Neuronal stem cell (in vitro differentiated cells): ENCODE measurements around the gene MBP.
"Not testable (repeated sequence)": the region's sequence is repeated elsewhere in the genome, so short reads cannot be mapped to it uniquely, and the experiment has no call there.

ENCODE experiments used
- DNase-seq: peaks from one replicate; pipeline ENCODE4 v3.0.0-alpha.2; 2013; ENCODE audit warnings: low spot score
- H2AFZ ChIP-seq: one replicate; pipeline ENCODE4 v1.6.1; 2013; ENCODE audit warnings: mild to moderate bottlenecking, low read length, inconsistent platforms
- H2AK5ac ChIP-seq: 2 replicates; pipeline ENCODE4 v1.6.1; 2013; ENCODE audit warnings: low read depth, mild to moderate bottlenecking, inconsistent platforms, low read length, moderate library complexity, mixed read lengths
- H2BK120ac ChIP-seq: 2 replicates; pipeline ENCODE4 v1.6.1; 2013; ENCODE audit warnings: low read depth, mild to moderate bottlenecking, inconsistent platforms, low read length, moderate library complexity, mixed read lengths
- H2BK12ac ChIP-seq: one replicate; pipeline ENCODE4 v1.6.1; 2013; ENCODE audit warnings: low read length, inconsistent platforms
- H2BK15ac ChIP-seq: 2 replicates; pipeline ENCODE4 v1.6.1; 2013; ENCODE audit warnings: mild to moderate bottlenecking, low read length, inconsistent platforms, mixed read lengths
- H2BK5ac ChIP-seq: one replicate; pipeline ENCODE4 v1.6.1; 2013; ENCODE audit warnings: inconsistent platforms, mild to moderate bottlenecking, low read length, moderate library complexity
- H3K14ac ChIP-seq: one replicate; pipeline ENCODE4 v1.6.1; 2013; ENCODE audit warnings: low read length, inconsistent platforms
- H3K18ac ChIP-seq: 2 replicates; pipeline ENCODE4 v1.6.1; 2013; ENCODE audit warnings: low read length, inconsistent platforms
- H3K23ac ChIP-seq: 2 replicates; pipeline ENCODE4 v1.6.1; 2013; ENCODE audit warnings: low read depth, mild to moderate bottlenecking, mixed read lengths, low read length, inconsistent platforms; ENCODE audit not compliant: poor library complexity
- H3K27ac ChIP-seq: replicated peaks from 3 replicates; pipeline ENCODE4 v1.5.1; 2013; ENCODE audit warnings: low read length, inconsistent platforms
- H3K27me3 ChIP-seq, 3 experiments: 2 replicates each; pipeline ENCODE4 v1.6.1; 2013; ENCODE audit warnings: low read length in 3 of 3, mild to moderate bottlenecking in 2 of 3, inconsistent platforms in 1 of 3, low read depth in 1 of 3, mixed read lengths in 1 of 3, moderate library complexity in 1 of 3; ENCODE audit not compliant: control insufficient read depth in 3 of 3, insufficient read depth in 3 of 3
- H3K36me3 ChIP-seq, 2 donors: replicated peaks in 1 of 2; 2 replicates each; pipeline ENCODE4 v1.6.1; 2013; ENCODE audit warnings: low read length in 2 of 2; ENCODE audit not compliant: control insufficient read depth in 2 of 2, insufficient read depth in 2 of 2
- H3K4ac ChIP-seq: 2 replicates; pipeline ENCODE4 v1.6.1; 2013; ENCODE audit warnings: inconsistent platforms, mild to moderate bottlenecking, low read length, moderate library complexity
- H3K4me1 ChIP-seq, 2 donors: 1 replicate in 1 of 2; 2 replicates in 1 of 2; pipeline ENCODE4 v1.6.1; 2013; ENCODE audit warnings: low read length in 2 of 2, low read depth in 1 of 2; ENCODE audit not compliant: control insufficient read depth in 2 of 2, insufficient read depth in 1 of 2
- H3K4me2 ChIP-seq: one replicate; pipeline ENCODE4 v1.6.1; 2013; ENCODE audit warnings: mild to moderate bottlenecking, low read length, inconsistent platforms; ENCODE audit not compliant: insufficient read depth, poor library complexity, severe bottlenecking
- H3K4me3 ChIP-seq, 2 donors: 2 replicates each; pipeline ENCODE4 v1.5.1; 2013; ENCODE audit warnings: low read length in 2 of 2, mild to moderate bottlenecking in 2 of 2, inconsistent platforms in 1 of 2, moderate library complexity in 1 of 2
- H3K79me1 ChIP-seq: one replicate; pipeline ENCODE4 v1.6.1; 2013; ENCODE audit warnings: low read depth, mild to moderate bottlenecking, inconsistent platforms, low read length, moderate library complexity
- H3K9ac ChIP-seq: one replicate; pipeline ENCODE4 v1.6.1; 2013; ENCODE audit warnings: mild to moderate bottlenecking, low read depth, low read length, inconsistent platforms; ENCODE audit not compliant: poor library complexity
- H3K9me3 ChIP-seq, 2 donors: replicated peaks in 1 of 2; 2 replicates each; pipeline versions ENCODE3 to v1.6.1; 2013; ENCODE audit warnings: low read length in 2 of 2, mild to moderate bottlenecking in 2 of 2, inconsistent platforms in 1 of 2, low read depth in 1 of 2, mixed read lengths in 1 of 2, moderate library complexity in 1 of 2; ENCODE audit not compliant: control insufficient read depth in 2 of 2, insufficient read depth in 1 of 2
- H4K8ac ChIP-seq: one replicate; pipeline ENCODE4 v1.6.1; 2013; ENCODE audit warnings: low read depth, mild to moderate bottlenecking, inconsistent platforms, low read length, moderate library complexity
- H4K91ac ChIP-seq: one replicate; pipeline ENCODE4 v1.6.1; 2013; ENCODE audit warnings: low read length, low read depth, mild to moderate bottlenecking, inconsistent platforms; ENCODE audit not compliant: poor library complexity
- WGBS, 2 donors: extraction: QIAGEN DNeasy Blood & Tissue Kit; methylation state at CpG; one replicate each; pipeline ENCODE4 v1.1.7; 2013; ENCODE audit warnings: missing lambda C conversion rate in 2 of 2, mixed read lengths in 1 of 2; ENCODE audit not compliant: insufficient read length in 2 of 2, insufficient replicate concordance in 1 of 2; ENCODE audit errors: extremely low coverage in 2 of 2; 5-methylcytosine and 5-hydroxymethylcytosine counted together

MBP gene

DNA sequence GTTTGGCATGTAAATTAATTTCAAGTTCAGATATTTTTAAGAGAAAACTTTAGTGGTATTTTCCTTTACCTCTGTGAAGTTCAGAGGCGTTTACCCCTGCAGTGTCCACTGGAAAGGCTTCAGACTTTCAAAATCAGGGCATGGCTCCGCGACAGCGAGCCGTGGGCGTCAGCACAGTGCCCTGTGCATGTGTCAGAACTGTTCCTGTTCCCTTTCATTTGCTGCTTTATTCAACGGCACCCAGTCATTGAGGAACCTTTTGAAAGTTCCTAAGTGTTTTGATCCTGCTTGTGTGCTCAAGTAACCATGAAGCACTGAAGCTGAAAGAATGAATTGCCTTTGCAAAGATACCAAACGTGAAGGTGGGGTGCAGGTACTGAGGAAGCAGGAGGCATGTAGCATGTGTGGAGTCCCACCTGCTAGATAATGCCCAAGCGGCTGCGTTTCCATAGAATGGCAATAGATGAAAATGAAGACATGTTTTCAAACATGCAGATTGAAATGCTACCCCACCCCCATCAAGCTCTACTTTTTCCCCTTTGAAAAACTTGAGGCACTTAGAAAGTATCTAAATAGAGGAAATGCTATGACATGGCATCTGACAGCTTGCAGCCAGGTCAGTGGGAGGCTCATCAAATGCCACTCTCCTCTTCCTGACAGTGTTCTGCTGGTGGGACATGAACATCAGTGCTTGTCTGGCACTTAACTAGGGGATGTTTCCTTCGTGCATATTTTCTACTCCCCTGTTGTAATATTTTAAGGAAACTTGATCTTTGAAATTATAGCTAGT, 161.6 kb downstream of the MBP start:
- Histone ChIP-seq H3K36me3 (peaks cover 6 to 23% of the 10 kb centered on the region in 2 donors), H4K8ac (no peak overlapping the region), H3K4me2 (no peak overlapping the region), H3K23ac (no peak overlapping the region), H3K4me1 (peaks cover 6 to 14% of the 10 kb centered on the region in 2 donors), H3K4ac (no peak overlapping the region), H4K91ac (no peak overlapping the region), H3K18ac (no peak overlapping the region), H3K79me1 (no peaks in the 10 kb centered on the region), H2AK5ac (no peak overlapping the region), H2BK15ac (no peak overlapping the region), H3K9ac (no peak overlapping the region), H2BK5ac (no peak overlapping the region), H2BK12ac (no peak overlapping the region), H3K14ac (no peak overlapping the region), H3K9me3 (peaks cover 0 to 5% of the 10 kb centered on the region in 2 donors), H2AFZ (no peak overlapping the region), H3K4me3 (no peak overlapping the region), H2BK120ac (no peak overlapping the region), H3K27me3 (peaks cover 0 to 2% (median 0%) of the 10 kb centered on the region in 3 experiments), H3K27ac (no peak overlapping the region)
- DNase-seq = no peak
- no CpG with 5 or more reads among the region's 11 CpGs for WGBS, 2 donors

DNA sequence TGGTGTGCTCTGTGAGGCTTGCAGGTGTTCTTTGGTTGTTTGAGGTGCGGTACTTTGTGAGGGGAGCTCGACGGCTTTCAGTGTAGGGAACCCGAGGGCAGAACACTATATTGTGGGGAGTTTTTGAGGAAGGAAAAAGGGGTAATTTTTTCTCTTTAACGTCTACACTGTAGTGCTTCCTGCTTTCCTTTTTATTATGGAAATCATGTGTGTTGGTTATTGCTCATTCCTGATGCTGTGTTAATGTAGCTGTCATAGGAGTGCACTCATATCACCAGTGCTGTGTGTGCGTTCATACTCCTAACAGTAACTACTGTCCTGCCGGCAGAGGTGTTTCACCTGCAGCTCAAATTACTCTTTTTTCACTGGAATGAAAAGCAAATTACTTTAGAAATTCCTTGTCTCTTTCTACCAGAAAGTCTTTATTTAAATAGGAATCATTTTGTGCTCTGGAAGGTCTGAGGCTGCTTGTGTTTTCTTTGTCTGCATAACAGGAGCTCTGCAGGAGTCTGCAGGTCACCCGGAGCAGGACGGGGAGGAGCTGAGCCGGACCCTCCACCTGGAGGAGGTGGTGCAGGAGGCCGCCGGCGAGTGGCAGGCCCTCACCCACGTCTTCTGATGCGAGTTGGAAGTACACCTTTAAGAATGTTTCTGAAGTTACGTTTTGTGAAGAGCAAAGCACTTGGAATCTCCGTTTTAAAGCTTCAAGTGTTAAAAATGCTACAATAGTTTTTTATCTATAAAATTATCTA, 164.7 kb downstream of the MBP start:
- no peak overlapping the region for H3K4ac ChIP-seq
- H3K23ac ChIP-seq = no peak overlapping the region
- H4K8ac ChIP-seq = no peak overlapping the region
- no peak overlapping the region for H3K4me3 ChIP-seq
- peaks cover 0 to 2% (median 0%) of the 10 kb centered on the region in 3 experiments for H3K27me3 ChIP-seq
- peaks cover 6% of the 10 kb centered on the region in 2 donors for H3K4me1 ChIP-seq
- no peak overlapping the region for H3K14ac ChIP-seq
- H4K91ac ChIP-seq = no peak overlapping the region
- WGBS, 2 donors = no CpG with 5 or more reads among the region's 17 CpGs
- no peak overlapping the region for H2AFZ ChIP-seq
- DNase-seq = no peak
- no peak overlapping the region for H2BK12ac ChIP-seq
- no peak overlapping the region for H2BK15ac ChIP-seq
- peaks cover 5 to 7% of the 10 kb centered on the region in 2 donors for H3K9me3 ChIP-seq
- H2AK5ac ChIP-seq = no peak overlapping the region
- no peaks in the 10 kb centered on the region for H3K79me1 ChIP-seq
- no peak overlapping the region for H3K18ac ChIP-seq
- no peak overlapping the region for H3K9ac ChIP-seq
- H2BK5ac ChIP-seq = no peak overlapping the region
- peaks cover 6 to 13% of the 10 kb centered on the region in 2 donors for H3K36me3 ChIP-seq
- no peak overlapping the region for H2BK120ac ChIP-seq
- no peak overlapping the region for H3K4me2 ChIP-seq
- H3K27ac ChIP-seq = no peak overlapping the region

DNA sequence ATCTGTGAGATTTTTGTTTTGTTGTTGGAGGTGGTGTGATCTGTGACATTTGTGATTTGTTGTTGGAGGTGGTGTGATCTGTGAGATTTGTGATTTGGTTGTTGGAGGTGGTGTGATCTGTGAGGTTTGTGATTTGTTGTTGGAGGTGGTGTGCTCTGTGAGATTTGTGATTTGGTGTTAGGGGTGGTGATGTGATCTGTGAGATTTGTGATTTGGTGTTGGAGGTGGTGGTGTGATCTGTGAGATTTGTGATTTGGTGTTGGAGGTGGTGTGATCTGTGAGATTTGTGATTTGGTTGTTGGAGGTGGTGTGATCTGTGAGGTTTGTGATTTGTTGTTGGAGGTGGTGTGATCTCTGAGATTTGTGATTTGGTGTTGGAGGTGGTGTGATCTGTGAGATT, 165.3 kb downstream of the MBP start:
- H3K27me3 ChIP-seq, H2BK120ac ChIP-seq, H3K4ac ChIP-seq, H3K14ac ChIP-seq, H2BK15ac ChIP-seq, H3K4me2 ChIP-seq, H3K4me1 ChIP-seq, H4K8ac ChIP-seq, H2BK12ac ChIP-seq, H3K79me1 ChIP-seq, H3K4me3 ChIP-seq, H2BK5ac ChIP-seq, H3K27ac ChIP-seq, H2AFZ ChIP-seq, H2AK5ac ChIP-seq, H3K18ac ChIP-seq, H3K9me3 ChIP-seq, DNase-seq, H4K91ac ChIP-seq, H3K23ac ChIP-seq, H3K9ac ChIP-seq: not testable (repeated sequence)
- peaks cover 6 to 13% of the 10 kb centered on the region in 2 donors for H3K36me3 ChIP-seq

DNA sequence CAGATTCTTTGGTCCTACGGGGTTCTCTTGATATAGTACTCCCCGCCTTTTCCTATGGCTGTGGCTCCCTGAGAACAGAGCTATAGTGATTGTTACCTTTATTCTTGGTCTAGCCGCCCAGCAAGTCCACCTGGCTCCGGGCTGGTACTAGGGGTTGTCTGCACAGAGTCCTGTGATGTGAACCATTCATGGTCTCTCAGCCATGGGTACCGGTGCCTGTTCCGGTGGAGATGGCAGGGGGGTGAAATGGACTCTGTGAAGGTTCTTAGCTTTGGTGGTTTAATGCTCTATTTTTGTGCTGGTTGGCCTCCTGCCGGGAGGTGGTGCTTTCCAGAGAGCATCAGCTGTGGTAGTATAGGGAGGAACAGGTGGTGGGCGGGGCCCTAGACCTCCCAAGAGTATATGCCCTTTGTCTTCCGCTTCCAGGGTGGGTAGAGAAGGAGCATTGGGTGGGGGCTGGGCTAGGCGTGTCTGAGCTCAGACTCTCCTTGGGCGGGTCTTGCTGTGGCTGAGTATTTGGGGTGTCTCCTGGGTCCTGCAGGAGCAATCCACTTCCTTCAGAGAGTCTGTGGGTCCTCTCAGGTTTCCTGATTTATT, 166.9 kb downstream of the MBP start:
- WGBS, 2 donors = no CpG with 5 or more reads among the region's 11 CpGs
- not testable (repeated sequence) for H3K4me1 ChIP-seq, H2BK12ac ChIP-seq, H2BK120ac ChIP-seq, H4K8ac ChIP-seq, H3K18ac ChIP-seq, H3K4me3 ChIP-seq, H3K27ac ChIP-seq, H3K23ac ChIP-seq, H3K27me3 ChIP-seq, H3K4ac ChIP-seq, H3K9me3 ChIP-seq, DNase-seq, H2AK5ac ChIP-seq, H3K79me1 ChIP-seq, H3K14ac ChIP-seq, H3K9ac ChIP-seq, H4K91ac ChIP-seq, H2BK5ac ChIP-seq, H2AFZ ChIP-seq, H2BK15ac ChIP-seq, H3K4me2 ChIP-seq
- H3K36me3 ChIP-seq = peaks cover 8 to 29% of the 10 kb centered on the region in 2 donors
